H1 (cell line): Measurements from ENCODE around the gene RTF1. TPM values are rescaled to one million over a fixed set of nuclear protein-coding genes. Genes with fewer than 3 reads are reported as not detected.

ENCODE experiments used
- ATF2 ChIP-seq: IDR thresholded peaks from 2 replicates; pipeline ENCODE4 v1.6.1; 2012; ENCODE audit warnings: low read length, inconsistent platforms
- CHD7 ChIP-seq: fragments of 300-600 bp; sonication (generic); IDR thresholded peaks from 2 replicates; pipeline ENCODE4 v1.7.1; 2012; ENCODE audit warnings: low read length, moderate library complexity, mild to moderate bottlenecking, inconsistent platforms; ENCODE audit not compliant: insufficient replicate concordance
- KDM4A ChIP-seq: IDR thresholded peaks from one replicate; pipeline ENCODE4 v1.7.1; 2012; ENCODE audit warnings: low read depth, mild to moderate bottlenecking, moderate library complexity, low read length, inconsistent platforms; ENCODE audit not compliant: severe bottlenecking
- KDM5A ChIP-seq: fragments of 200-600 bp; IDR thresholded peaks from 2 replicates; pipeline ENCODE4 v1.7.1; 2012; ENCODE audit warnings: mild to moderate bottlenecking, low read length, inconsistent platforms, mixed read lengths
- RXRA ChIP-seq: IDR thresholded peaks from 2 replicates; pipeline ENCODE4 v1.6.1; 2011; ENCODE audit warnings: low read depth, mild to moderate bottlenecking, low read length, moderate library complexity; ENCODE audit not compliant: insufficient read depth
- SP2 ChIP-seq: IDR thresholded peaks from 2 replicates; pipeline ENCODE4 v1.6.1; 2012; ENCODE audit warnings: mild to moderate bottlenecking, low read length, inconsistent platforms
- polyA plus RNA-seq, 7 experiments: library from polyadenylated mRNA; depleted of rRNA in 3 of 7; stranded (reverse) in 5 of 7; unstranded in 2 of 7; fragments of >200 nt in 5 of 7; fragments of 200-250 nt in 2 of 7; gene quantifications; 1 replicate in 5 of 7; 2 replicates in 1 of 7; 4 replicates in 1 of 7; pipeline versions ENCODE4 v1.2.1 to v1.2.3, GENCODE V29; 2011 to 2013; ENCODE audit warnings: missing spikeins in 2 of 7, mixed read lengths in 2 of 7
- total RNA-seq: library from RNA; stranded (reverse); fragmentation: NEBNext Ultra II Directional; extraction: Animal tissue kit (Norgen Biotek cat#: 25700); gene quantifications from 2 replicates; pipeline ENCODE4 v1.2.1, GENCODE V29; 2021
- TF ChIP-seq, protein P1 (sequence below), 3 experiments: IDR thresholded peaks; 1 replicate in 2 of 3; 2 replicates in 1 of 3; pipeline versions ENCODE4 v1.5.1 to v1.6.1; 2011; ENCODE audit warnings: low read length in 3 of 3, mild to moderate bottlenecking in 3 of 3, inconsistent platforms in 2 of 3, low read depth in 1 of 3, moderate library complexity in 1 of 3; ENCODE audit not compliant: insufficient read depth in 1 of 3; ENCODE audit errors: control extremely low read depth in 1 of 3

Gene RTF1
- total and polyA plus RNA-seq, 2 of the 8 experiments (the other 6 are each of a cell fraction or from before 2014, with no cell fraction given), result 22.6 to 47.7 TPM

DNA sequence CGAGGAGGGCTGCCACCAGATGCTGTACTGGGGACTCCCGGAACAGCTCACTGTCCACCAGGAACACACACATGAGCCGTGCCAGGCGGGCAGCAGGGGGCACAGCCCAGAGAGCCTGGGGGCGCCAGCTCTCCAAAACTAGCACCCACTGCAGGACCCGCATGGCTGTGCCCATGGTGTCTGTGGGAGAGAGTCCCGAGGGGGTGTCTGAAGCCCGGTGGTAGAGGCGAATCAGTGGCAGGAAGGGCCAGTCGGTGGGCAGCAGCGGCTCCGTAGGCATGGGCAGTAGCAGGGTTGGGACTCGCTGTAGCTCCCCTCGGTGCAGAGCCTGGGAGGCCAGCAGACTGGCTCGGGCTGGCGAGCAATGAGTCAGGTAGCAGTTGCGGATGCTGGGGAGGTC, 103.7 kb downstream of the RTF1 start (continued):
- TF ChIP-seq KDM4A, result no peak
- TF ChIP-seq ATF2, result no peak
- TF ChIP-seq, protein P1, sequence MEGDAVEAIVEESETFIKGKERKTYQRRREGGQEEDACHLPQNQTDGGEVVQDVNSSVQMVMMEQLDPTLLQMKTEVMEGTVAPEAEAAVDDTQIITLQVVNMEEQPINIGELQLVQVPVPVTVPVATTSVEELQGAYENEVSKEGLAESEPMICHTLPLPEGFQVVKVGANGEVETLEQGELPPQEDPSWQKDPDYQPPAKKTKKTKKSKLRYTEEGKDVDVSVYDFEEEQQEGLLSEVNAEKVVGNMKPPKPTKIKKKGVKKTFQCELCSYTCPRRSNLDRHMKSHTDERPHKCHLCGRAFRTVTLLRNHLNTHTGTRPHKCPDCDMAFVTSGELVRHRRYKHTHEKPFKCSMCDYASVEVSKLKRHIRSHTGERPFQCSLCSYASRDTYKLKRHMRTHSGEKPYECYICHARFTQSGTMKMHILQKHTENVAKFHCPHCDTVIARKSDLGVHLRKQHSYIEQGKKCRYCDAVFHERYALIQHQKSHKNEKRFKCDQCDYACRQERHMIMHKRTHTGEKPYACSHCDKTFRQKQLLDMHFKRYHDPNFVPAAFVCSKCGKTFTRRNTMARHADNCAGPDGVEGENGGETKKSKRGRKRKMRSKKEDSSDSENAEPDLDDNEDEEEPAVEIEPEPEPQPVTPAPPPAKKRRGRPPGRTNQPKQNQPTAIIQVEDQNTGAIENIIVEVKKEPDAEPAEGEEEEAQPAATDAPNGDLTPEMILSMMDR (IDR thresholded peaks at IDR 0.05; ENCODE audit: control extremely low read depth in 1 of 3, insufficient read depth in 1 of 3, low read depth in 1 of 3, low read length in 3 of 3), result no peak
- no peak for TF ChIP-seq SP2
- no peak for TF ChIP-seq CHD7
- no peak for TF ChIP-seq KDM5A
- TF ChIP-seq RXRA, result no peak
